ENCODE data around the gene MAGOH. TPM values are rescaled to one million over a fixed set of nuclear protein-coding genes. Genes with fewer than 3 reads are reported as not detected.

MAGOH gene
- polyA plus RNA-seq, 1 of the 3 experiments (the other 2 are of a cell fraction): 26.5 TPM

DNA sequence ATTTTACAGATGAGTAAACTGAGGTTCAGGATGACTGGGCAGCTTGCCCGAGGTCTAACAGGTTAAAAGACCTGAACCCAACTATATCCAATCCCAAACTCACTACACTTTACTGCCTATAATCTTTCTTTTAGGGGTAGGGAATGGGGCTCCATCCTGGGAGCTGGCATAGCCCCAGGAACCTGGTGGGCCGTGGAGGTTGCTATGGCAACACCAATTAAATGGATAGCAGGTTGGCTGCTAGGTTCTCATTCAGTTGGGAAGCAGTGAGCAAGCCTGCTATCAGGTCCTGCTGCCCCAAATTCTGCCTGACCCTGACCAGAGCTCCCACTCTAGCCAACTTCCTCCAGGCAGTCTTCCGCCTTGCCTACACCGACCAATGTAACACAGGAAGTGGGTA lies 48.6 kb upstream of the MAGOH start:
- Histone ChIP-seq H3K4me3 (ENCODE audit: low read depth in 2 of 2, low read length in 1 of 2) (no peak overlapping the region), H3K79me2 (ENCODE audit: insufficient read depth) (no peaks in the 10 kb centered on the region), H3K36me3 (replicated peaks in 1 of 2; ENCODE audit: control insufficient read depth in 1 of 2, insufficient read depth in 2 of 2, low read length in 1 of 2) (peaks cover 0 to 13% of the 10 kb centered on the region in 2 experiments), H4K20me1 (ENCODE audit: insufficient read depth) (no peaks in the 10 kb centered on the region), H3K27me3 (ENCODE audit: insufficient read depth) (no peaks in the 10 kb centered on the region), H3K4me1 (ENCODE audit: control insufficient read depth in 1 of 2, insufficient read depth in 2 of 2, low read depth in 1 of 2, low read length in 1 of 2) (peaks cover 0 to 18% of the 10 kb centered on the region in 2 experiments; a peak in 1 of 4 replicates), H3K9me2 (no peaks in the 10 kb centered on the region), H3F3A (replicated peaks; ENCODE audit: insufficient read depth) (no peaks in the 10 kb centered on the region), H2AFZ (ENCODE audit: low read depth) (no peak overlapping the region), H3K9me3 (no peaks in the 10 kb centered on the region), H3K27ac (ENCODE audit: low read depth in 2 of 2, low read length in 1 of 2) (peak overlapping the region in 1 of 2 experiments; percentile 47; a peak in 2 of 4 replicates), H3K9ac (no peak overlapping the region), H3K4me2 (no peak overlapping the region)
- POLR2A ChIA-PET: interaction anchor here (0.8 kb wide), 1 partner anchor 30 kb away, joined by 3 read pairs; no protein-coding TSS in a partner anchor
- TF ChIP-seq GABPA (IDR thresholded peaks at IDR 0.05; ENCODE audit: low read depth) (no peak), JUND (IDR thresholded peaks at IDR 0.05) (no peak), TEAD4 (IDR thresholded peaks at IDR 0.05; ENCODE audit: borderline replicate concordance, insufficient read depth) (no peak), EZH2phosphoT487 (IDR thresholded peaks at IDR 0.05; ENCODE audit: borderline replicate concordance, low read depth) (no peak), RXRA (IDR thresholded peaks at IDR 0.05; ENCODE audit: borderline replicate concordance, low read depth) (no peak)
- TF ChIP-seq, protein P1, sequence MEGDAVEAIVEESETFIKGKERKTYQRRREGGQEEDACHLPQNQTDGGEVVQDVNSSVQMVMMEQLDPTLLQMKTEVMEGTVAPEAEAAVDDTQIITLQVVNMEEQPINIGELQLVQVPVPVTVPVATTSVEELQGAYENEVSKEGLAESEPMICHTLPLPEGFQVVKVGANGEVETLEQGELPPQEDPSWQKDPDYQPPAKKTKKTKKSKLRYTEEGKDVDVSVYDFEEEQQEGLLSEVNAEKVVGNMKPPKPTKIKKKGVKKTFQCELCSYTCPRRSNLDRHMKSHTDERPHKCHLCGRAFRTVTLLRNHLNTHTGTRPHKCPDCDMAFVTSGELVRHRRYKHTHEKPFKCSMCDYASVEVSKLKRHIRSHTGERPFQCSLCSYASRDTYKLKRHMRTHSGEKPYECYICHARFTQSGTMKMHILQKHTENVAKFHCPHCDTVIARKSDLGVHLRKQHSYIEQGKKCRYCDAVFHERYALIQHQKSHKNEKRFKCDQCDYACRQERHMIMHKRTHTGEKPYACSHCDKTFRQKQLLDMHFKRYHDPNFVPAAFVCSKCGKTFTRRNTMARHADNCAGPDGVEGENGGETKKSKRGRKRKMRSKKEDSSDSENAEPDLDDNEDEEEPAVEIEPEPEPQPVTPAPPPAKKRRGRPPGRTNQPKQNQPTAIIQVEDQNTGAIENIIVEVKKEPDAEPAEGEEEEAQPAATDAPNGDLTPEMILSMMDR (IDR thresholded peaks at IDR 0.05): no peak
- TF ChIP-seq, protein P2, sequence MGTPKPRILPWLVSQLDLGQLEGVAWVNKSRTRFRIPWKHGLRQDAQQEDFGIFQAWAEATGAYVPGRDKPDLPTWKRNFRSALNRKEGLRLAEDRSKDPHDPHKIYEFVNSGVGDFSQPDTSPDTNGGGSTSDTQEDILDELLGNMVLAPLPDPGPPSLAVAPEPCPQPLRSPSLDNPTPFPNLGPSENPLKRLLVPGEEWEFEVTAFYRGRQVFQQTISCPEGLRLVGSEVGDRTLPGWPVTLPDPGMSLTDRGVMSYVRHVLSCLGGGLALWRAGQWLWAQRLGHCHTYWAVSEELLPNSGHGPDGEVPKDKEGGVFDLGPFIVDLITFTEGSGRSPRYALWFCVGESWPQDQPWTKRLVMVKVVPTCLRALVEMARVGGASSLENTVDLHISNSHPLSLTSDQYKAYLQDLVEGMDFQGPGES (IDR thresholded peaks at IDR 0.05; ENCODE audit: low read depth, low read length): no peak
- peak; percentile 70 for DNase-seq
- 72% methylated on average over 2 of the region's 4 CpGs for WGBS (ENCODE audit: low lambda C conversion rate)
- CTCF ChIA-PET: interaction anchor here (7.6 to 9.4 kb wide), 2 partner anchors 8 to 107 kb away, joined by 81 to 82 read pairs; no protein-coding TSS in a partner anchor

DNA sequence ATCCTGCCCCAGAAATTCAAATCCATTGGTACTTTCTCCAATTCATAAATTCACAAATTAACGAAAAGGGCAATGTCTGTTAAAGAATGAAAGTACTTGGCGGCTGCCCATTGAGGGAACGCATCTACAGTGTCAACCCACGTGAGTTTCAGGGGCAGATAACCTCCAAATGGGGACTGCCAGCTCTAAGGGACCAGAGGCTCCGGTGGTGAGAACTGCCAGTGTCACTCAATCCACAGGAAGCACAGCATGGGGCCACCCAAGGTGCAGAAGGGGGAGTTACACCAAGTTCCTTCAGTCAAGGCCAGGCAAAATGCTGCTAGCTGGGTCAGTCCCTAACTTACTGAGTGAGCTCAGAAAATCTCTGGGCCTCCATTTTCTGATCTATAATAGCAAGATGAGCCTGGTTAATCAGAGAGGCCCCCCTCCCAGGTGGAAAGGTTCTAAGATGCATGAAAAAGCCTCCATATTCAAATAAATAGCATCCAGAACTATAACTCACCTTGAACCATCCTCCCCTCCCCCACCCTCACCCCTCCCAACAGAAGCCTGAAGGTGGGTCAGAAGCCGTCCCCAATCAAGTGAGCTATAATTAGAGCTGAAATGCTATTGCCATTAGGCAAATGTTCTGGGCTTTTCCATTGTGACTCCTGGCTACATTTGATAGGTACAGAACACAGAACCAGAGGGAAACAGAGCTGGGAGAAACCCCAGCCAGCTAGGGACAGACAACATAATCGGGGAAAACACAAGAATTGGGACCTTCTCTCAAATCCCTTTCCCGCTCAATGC lies 47.8 kb upstream of the MAGOH start:
- CTCF ChIA-PET: interaction anchor here (7.6 to 9.4 kb wide), 2 partner anchors 7 to 108 kb away, joined by 81 to 82 read pairs; no protein-coding TSS in a partner anchor
- no peak for TF ChIP-seq GATA2 (CRISPR knock-in tag; IDR thresholded peaks at IDR 0.05)
- no peak for TF ChIP-seq NRF1 (IDR thresholded peaks at IDR 0.05; ENCODE audit: low read depth, low read length)
- no peak for TF ChIP-seq CHD2 (IDR thresholded peaks at IDR 0.05; ENCODE audit: low read length, partially characterized antibody)
- TF ChIP-seq RCOR1 (IDR thresholded peaks at IDR 0.05; ENCODE audit: low read length): no peak
- TF ChIP-seq POLR2AphosphoS5 (IDR thresholded peaks at IDR 0.05; ENCODE audit: low read depth, low read length): no peak
- no peak for TF ChIP-seq FOSL2 (IDR thresholded peaks at IDR 0.05; ENCODE audit: borderline replicate concordance, low read depth)
- TF ChIP-seq, protein P3, sequence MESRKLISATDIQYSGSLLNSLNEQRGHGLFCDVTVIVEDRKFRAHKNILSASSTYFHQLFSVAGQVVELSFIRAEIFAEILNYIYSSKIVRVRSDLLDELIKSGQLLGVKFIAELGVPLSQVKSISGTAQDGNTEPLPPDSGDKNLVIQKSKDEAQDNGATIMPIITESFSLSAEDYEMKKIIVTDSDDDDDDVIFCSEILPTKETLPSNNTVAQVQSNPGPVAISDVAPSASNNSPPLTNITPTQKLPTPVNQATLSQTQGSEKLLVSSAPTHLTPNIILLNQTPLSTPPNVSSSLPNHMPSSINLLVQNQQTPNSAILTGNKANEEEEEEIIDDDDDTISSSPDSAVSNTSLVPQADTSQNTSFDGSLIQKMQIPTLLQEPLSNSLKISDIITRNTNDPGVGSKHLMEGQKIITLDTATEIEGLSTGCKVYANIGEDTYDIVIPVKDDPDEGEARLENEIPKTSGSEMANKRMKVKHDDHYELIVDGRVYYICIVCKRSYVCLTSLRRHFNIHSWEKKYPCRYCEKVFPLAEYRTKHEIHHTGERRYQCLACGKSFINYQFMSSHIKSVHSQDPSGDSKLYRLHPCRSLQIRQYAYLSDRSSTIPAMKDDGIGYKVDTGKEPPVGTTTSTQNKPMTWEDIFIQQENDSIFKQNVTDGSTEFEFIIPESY (IDR thresholded peaks at IDR 0.05; ENCODE audit: borderline replicate concordance, low read depth): no peak
- no peak for TF ChIP-seq SMC3 (IDR thresholded peaks at IDR 0.05; ENCODE audit: low read depth, low read length)
- TF ChIP-seq NFIC (IDR thresholded peaks at IDR 0.05; ENCODE audit: borderline replicate concordance): no peak
- TF ChIP-seq, protein P4, sequence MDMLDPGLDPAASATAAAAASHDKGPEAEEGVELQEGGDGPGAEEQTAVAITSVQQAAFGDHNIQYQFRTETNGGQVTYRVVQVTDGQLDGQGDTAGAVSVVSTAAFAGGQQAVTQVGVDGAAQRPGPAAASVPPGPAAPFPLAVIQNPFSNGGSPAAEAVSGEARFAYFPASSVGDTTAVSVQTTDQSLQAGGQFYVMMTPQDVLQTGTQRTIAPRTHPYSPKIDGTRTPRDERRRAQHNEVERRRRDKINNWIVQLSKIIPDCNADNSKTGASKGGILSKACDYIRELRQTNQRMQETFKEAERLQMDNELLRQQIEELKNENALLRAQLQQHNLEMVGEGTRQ (IDR thresholded peaks at IDR 0.05; ENCODE audit: borderline replicate concordance, low read depth, low read length): no peak
- no peak for TF ChIP-seq TAF1 (IDR thresholded peaks at IDR 0.05; ENCODE audit: borderline replicate concordance, low read depth, low read length)
- TF ChIP-seq GABPA (IDR thresholded peaks at IDR 0.05; ENCODE audit: low read depth): no peak
- TF ChIP-seq, protein P5, sequence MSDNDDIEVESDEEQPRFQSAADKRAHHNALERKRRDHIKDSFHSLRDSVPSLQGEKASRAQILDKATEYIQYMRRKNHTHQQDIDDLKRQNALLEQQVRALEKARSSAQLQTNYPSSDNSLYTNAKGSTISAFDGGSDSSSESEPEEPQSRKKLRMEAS (IDR thresholded peaks at IDR 0.05; ENCODE audit: low read depth): no peak
- TF ChIP-seq SIN3A (IDR thresholded peaks at IDR 0.05; ENCODE audit: borderline replicate concordance, low read depth, low read length): no peak
- no peak for TF ChIP-seq RXRA (IDR thresholded peaks at IDR 0.05; ENCODE audit: borderline replicate concordance, low read depth)

More for the DNA sequence above, 47.8 kb upstream of the MAGOH start:
- H3K4me2 ChIP-seq: no peak overlapping the region
- H3K9ac ChIP-seq: no peak overlapping the region
- no peaks in the 10 kb centered on the region for H3K9me2 ChIP-seq
- POLR2A ChIA-PET: interaction anchor here (0.8 to 1.0 kb wide), 2 partner anchors 30 to 31 kb away, joined by 3 read pairs; no protein-coding TSS in a partner anchor
- H3K9me3 ChIP-seq: no peaks in the 10 kb centered on the region
- no peak overlapping the region for H2AFZ ChIP-seq (ENCODE audit: low read depth)
- H3K36me3 ChIP-seq (replicated peaks in 1 of 2; ENCODE audit: control insufficient read depth in 1 of 2, insufficient read depth in 2 of 2, low read length in 1 of 2): peaks cover 0 to 13% of the 10 kb centered on the region in 2 experiments
- peaks cover 0 to 21% of the 10 kb centered on the region in 2 experiments; a peak in 1 of 4 replicates for H3K4me1 ChIP-seq (ENCODE audit: control insufficient read depth in 1 of 2, insufficient read depth in 2 of 2, low read depth in 1 of 2, low read length in 1 of 2)
- WGBS (ENCODE audit: low lambda C conversion rate): 92% methylated on average over 8 of the region's 8 CpGs
- H3K4me3 ChIP-seq (ENCODE audit: low read depth in 2 of 2, low read length in 1 of 2): no peak overlapping the region
- no peaks in the 10 kb centered on the region for H3K79me2 ChIP-seq (ENCODE audit: insufficient read depth)
- H3K27ac ChIP-seq (ENCODE audit: low read depth in 2 of 2, low read length in 1 of 2): no peak overlapping the region
- no peaks in the 10 kb centered on the region for H3F3A ChIP-seq (replicated peaks; ENCODE audit: insufficient read depth)
- no peak for DNase-seq
- H4K20me1 ChIP-seq (ENCODE audit: insufficient read depth): no peaks in the 10 kb centered on the region
- no peaks in the 10 kb centered on the region for H3K27me3 ChIP-seq (ENCODE audit: insufficient read depth)
